Measurements from ENCODE around the gene SPRY1.

GRCh38 chr4:123444290-123444731 lies 47.7 kb downstream of the SPRY1 start:
- no peak for TF ChIP-seq ZNF274 (IDR thresholded peaks at IDR 0.05; ENCODE audit: low read depth, low read length)
- no peak for TF ChIP-seq YY1 (IDR thresholded peaks at IDR 0.05; ENCODE audit: insufficient read depth, insufficient read length)
- TF ChIP-seq SUZ12 (IDR thresholded peaks at IDR 0.05; ENCODE audit: extremely low read depth, insufficient read depth, insufficient read length), result no peak

Data from NT2/D1 (cell line).